HG03135 (cell line): ENCODE measurements around the gene INPP1.
"Not testable (repeated sequence)": the region's sequence is repeated elsewhere in the genome, so short reads cannot be mapped to it uniquely, and the experiment has no call there.

Experiments used
- ATAC-seq: cut with Tn5 transposase; IDR thresholded peaks from one replicate; pipeline ENCODE4 v1.9.1; 2021; ENCODE audit warnings: mild to moderate bottlenecking, moderate library complexity; ENCODE audit not compliant: unreplicated experiment

The INPP1 gene, protein sequence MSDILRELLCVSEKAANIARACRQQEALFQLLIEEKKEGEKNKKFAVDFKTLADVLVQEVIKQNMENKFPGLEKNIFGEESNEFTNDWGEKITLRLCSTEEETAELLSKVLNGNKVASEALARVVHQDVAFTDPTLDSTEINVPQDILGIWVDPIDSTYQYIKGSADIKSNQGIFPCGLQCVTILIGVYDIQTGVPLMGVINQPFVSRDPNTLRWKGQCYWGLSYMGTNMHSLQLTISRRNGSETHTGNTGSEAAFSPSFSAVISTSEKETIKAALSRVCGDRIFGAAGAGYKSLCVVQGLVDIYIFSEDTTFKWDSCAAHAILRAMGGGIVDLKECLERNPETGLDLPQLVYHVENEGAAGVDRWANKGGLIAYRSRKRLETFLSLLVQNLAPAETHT

DNA sequence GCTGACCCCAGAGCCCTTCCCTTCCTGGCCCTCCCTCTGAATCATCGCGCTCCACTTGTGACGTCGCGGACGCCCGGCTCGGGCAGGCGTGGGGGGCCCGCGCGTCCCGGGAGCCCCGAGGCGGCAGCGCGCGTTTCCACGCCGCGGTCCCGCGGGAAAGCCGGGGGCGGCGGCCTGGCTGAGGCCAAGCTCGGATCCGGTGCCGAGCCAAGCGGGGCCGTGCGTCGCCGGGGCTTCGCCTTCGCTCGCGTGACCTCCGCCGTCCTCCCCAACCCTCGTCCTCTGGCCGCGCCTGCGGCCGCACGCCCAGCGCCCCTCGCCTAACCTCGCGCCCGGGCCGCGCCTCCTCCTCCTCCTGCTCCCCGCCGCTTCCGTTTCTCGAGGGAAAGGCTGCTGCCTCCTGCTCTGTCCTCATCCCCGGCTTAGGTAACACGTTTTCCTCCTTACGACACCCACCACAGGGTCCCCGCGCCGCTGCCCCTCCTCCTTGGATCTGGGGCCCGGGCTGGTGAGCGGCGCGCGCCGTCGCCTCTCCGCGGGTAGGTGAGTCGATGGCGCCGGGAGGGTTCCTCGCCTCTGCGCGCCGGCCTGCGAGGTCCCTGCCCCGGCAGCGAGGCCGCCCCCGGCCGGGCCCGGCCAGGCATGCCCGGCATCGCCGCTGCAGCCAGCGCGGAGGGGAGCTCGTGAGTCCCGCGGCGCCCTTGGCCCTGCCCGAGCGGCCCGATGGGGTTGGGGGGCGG is at the start of gene INPP1:
Gene INPP1, plus strand, starts transcription at position 54 of the 740 bp plus-strand sequence. CDS start 16,514 bp downstream, outside the sequence.
- ATAC-seq = peak; percentile 53

DNA sequence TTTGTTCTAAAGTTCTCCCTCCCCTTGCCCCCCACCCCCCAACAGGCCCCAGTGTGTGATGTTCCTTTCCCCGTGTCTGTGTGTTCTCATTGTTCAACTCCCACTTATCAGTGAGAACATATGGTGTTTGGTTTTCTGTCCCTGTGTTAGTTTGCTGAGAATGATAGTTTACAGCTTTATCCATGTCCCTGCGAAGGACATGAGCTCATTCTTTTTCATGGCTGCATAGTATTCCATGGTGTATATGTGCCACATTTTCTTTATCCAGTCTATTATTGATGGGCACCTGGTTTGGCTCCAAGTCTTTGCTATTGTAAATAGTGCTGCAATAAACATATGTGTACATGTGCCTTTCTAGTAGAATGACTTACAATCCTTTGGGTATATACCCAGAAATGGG is 45.5 kb upstream of the INPP1 start:
- ATAC-seq = not testable (repeated sequence)

DNA sequence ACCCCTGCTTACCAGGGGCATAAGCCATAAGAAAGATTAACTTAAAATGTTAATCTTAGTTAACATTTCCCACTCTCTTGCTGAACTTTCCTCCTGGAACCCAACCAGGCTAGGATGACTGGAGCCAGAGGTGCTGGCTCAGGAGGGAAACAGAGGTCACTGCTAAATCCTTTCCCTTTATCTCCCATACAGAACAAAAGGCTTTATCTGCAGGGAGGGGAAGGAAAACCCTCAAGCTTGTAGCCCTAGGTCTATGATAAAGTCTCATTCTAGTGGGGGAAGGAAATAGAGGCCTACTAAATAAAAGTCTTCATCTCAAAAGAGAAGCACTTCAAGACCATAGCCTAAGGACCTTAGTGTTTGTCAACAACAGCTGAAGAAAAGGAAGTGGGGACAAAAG is 42.4 kb upstream of the INPP1 start:
- no peak for ATAC-seq

DNA sequence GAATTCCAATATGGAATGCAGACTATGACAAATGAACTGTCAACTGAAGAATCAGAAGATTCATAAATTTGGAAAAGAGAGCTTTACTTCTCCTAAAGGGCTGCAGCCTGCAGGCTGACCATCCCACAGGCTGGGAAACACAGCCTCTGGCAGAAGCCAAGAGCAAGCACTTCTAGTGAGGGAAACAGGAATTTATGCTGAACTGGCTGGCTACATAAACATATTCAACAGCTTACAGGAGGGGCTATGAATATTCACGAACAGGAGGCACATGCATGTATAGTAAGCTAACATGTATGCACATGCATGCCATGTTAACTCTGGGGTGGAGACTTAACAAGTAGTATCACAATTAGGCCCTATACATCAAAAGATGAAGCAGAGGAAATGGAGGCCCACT is 41.3 kb upstream of the INPP1 start:
- no peak for ATAC-seq

DNA sequence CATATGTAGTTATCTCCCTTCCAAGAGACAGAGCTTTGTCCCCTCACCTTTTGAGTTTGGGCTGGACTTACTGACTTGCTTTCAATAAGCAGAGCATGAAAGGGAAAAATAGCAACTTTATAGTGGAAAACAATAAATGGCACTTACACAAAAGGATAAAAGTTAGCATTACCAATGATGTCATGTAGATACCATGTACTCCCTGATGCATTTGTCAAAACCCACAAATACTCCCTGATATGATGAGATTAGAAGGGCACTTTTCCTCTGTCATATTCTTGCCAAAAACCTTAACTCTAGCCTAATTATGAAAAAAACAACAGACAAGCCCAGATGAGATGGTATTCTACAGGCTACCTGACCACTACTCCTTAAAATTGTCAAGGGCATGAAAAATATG is 39.7 kb upstream of the INPP1 start:
- ATAC-seq = no peak

DNA sequence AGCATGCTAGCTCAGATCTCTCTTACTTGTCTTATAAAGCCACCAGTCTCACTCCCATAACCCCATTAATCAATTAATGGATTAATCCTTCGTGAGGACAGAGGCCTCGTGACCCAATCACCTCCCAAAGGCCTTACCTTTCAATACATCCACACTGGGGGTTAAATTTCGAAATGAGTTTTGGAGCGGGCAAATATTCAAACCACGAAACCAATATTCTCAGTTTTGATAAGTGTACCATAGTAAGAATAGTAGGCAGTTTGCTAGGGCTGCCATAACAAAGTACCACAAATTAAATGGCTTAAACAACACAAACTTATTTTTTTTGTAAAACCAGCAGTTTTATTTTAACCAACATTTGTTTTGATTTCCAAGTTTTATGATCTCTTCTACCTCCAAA is 39.0 kb upstream of the INPP1 start:
- no peak for ATAC-seq

DNA sequence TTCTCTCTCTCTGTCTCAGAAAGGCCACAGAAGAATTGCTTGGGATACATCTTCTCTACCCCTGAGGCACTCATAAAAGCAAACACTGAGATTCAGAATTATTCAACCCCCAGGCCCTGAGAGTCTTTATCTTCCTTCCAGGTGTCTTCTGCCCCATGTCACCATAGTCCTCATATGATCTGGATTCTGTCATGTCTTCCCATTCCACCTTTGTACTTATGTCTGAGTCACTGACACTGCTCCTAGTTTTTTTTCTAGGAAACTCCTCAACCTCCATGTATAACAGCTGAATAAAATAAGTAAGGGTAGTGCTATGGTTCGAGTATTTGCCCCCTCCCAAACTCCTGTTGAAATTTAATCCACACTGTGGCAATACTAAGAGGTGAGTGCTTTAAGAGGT is 35.4 kb upstream of the INPP1 start:
- no peak for ATAC-seq

DNA sequence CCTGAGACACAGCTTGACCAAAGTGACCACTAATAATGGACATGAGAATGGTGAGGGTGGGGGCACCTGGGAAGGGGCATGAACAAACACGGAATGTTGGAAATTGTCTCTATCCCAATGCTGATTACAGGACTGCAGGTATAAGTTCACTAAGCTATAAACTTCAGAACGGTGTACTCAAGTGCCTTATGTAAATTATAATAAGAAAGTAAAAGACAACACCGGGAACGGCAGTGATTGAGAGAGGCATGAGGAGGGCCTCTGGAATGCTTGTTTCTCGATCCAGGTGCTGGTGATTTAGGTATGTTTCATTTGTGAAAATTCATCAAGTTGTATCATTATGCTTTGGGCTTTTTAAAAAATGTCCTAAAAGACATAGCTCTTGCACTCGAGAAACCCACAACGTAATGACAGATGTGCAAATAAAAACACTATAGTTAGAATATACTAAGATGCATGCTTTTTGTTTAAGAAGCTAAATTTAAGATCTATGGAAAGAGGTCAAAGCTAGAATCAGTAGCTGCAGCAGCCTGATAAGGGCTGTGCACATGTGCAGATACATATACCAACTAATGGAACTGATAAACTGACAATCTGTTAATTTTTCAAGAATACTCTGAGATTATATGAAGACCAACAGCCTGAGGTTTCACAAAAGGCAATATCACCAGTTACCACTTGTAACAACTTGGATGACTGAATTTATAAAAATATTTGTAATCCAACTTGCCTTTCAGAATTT is 31.3 kb upstream of the INPP1 start:
- no peak for ATAC-seq

DNA sequence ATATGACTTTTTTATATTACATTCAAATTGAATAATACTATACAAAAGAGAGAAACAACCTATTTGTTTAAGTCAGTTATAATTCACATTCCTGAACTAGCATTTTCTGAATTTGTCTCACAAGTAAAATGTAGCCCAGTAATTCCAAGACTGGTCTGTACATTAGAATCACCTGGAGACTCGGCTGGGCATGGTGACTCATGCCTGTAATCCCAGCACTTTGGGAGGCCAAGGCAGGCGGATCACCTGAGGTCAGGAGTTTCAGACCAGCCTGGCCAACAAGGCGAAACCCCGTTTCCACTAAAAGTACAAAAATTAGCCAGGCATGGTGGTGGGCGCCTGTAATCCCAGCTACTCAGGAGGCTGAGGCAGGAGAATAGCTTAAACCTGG is 30.8 kb upstream of the INPP1 start:
- not testable (repeated sequence) for ATAC-seq

DNA sequence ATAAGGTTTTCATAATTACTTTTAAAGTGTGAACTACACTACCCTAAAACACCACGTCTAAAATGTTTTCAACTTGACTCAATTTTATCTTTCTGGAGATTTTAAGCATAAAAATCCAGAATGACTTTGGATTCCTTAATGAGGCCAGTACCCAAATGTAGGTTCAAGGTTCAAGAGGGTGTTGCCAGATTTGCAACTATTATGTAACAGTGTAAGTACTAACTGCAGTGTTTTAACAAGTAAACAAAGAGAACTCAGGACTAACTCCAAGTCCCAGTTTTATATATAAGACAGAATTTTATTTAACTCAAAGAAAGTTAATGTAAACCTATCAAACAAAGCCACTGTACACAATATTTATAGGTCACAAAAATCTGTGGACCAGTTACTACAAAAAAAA is 29.5 kb upstream of the INPP1 start:
- ATAC-seq = no peak

DNA sequence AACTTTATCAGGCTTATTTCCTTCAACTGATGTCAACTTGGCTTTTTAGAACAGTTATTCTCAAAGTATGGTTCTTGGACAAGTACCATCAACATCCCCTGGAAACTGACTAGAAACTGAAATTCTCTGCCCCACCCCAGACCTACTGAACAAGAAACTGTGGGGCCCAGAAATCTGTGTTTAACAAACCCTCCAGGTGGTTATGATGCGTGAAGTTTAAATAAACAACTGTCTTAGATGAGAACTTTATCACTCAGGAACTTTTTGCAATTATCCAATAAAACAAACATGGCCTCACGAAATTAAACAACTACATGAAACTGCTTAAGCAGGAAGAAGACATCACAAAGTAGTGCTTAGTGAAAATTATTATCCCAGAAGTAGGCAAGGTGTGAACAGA is 28.1 kb upstream of the INPP1 start:
- no peak for ATAC-seq

DNA sequence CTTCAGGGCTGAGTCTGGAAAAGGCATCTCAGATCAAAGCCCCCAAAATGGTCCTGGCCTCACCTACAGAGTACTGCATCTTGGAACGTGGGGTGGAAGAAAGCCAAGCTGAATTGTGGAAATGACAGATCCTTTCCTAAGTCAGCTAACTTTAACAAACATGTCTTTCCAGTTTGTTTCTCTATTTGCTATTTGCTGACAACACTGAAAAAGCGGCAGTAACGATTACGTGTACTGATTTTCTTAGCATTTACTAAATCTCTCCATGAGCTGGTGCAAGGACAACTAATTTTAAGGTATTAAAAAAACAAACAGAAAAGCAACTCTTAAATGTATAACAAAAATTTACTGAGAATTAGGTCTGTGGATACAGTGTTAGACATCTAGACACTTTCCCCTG is 24.9 kb upstream of the INPP1 start:
- no peak for ATAC-seq

DNA sequence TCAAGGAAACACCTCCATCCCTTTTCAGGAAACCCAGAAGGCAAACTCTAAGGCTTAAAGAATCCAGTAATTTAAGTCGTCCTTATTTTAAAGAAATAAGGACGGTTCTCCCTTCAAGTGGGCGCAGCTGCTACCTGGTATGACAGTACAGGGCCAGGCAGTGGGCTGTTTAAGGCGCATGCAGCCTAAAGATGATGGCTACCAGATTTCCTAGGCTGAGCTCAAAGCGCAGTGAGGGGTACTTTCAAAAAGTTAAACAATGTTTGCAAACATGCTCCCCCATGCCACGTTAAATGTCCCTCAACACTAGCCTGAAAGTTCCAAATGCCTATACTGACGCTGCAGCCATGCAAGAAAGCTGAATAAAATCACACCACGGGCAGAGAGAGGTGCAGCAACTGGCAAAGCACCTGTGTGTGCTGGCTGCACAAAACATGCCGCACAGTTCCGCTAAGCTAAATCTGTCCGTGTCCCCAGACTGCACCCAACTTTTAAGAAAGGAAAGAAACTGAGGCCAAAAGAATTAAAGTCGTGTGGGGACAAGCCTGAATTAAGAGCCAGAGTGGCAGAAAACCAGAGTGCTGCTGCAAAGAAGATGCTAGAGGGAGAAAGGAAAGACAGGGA is 24.3 kb upstream of the INPP1 start:
- ATAC-seq = peak; percentile 37

DNA sequence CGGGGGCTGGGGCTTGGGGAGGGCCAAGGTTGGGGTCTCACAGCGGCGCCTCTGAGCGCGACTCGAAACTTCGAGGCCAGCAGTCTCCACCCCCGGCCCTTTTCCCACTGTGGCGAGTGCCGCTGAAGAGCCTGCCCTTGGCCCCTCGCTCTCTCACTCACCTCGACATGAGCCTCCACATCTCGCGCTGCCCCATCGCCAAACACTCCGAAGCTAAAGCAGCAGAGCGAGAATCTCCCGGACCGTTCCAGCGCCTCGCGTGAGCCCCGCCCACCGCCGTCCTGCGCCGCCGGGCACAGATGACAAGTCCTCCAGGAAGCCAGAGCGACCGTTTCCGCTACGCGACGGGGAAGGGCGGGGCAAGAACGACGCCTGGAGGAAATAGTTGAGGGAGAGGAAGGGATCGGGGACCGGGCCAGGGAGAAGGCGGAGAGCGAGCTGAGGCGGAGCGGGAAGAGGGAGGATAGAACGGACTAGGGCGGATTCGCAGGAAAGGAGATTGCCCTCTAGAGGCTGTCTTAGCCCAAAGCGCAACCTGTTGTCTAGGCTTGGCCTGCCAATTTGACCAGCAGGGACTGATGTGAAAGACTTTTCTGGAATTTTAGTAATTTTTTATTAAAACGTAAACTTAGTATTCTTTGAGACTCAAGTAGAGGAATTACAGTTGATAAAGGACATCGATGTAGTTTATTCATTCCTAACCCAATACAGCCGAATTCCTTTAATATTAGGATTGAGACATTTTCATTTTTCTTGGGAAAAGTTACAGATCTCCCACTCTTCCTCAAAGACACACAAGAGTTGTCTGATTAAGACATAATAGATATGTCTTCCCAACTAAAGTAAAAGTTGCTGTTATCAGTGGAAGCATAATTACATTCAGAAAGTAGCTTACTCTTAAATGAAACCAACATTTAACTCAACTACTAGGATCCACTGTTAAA is 23.6 kb upstream of the INPP1 start, which contains the start of gene HIBCH:
Gene HIBCH, minus strand, starts transcription at position 272 of the 944 bp plus-strand sequence. Its CDS starts 76 bp downstream, at position 196.
- peak; percentile 90 for ATAC-seq

DNA sequence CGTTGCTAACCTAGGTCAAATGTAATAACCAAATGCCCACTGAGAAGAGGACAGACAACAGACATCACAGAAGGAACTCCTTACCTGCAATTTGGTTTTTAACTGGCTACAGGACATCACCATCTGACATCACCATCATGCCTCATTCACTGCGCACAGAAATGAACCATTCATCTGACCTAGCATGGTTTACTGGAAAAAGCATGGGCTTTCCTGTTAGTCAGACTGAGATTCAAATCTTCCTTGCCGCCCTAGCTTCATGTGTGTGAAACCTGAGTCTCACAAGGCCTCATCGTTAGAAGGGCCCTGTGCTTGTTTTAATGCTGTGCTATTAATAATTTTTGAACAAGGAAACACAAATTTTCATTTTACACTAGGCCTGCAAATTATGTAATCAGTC is 22.7 kb upstream of the INPP1 start:
- no peak for ATAC-seq

DNA sequence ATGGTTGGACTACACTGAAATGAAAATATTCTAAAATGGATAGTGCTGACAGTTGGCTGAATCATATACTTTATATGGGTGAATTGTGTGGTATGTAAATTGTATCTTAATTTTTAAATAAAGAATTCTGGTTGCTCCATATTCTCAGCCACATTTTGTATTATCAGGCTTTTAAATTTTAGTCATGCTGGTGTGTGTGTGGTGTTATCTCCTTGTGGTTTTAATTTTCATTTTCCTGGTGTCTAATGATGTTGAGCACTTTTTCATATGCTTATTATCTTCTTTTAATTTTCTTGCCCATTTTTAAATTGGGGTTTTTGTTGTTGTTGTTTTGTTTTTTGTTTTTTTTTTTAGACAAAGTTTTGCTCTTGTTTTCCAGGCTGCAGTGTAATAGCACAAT is 20.0 kb upstream of the INPP1 start:
- no peak for ATAC-seq

DNA sequence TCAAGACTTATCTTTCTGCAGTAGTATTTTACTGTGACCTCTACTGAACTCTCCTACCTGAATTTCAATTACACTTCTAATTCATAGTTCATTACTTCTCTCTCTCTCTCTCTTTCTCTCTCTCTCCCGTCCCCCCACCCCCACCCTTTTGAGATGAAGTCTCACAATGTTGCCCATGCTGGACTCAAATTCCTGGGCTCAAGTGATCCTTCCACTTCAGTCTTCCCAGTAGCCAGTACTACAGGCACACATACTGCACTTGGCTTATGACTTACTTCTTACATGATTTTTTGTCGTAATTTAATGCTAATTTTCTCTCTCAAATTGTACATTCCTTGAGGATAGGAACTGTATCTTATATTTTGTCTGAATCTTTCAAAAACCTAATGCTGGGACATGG is 17.8 kb upstream of the INPP1 start:
- ATAC-seq = no peak

DNA sequence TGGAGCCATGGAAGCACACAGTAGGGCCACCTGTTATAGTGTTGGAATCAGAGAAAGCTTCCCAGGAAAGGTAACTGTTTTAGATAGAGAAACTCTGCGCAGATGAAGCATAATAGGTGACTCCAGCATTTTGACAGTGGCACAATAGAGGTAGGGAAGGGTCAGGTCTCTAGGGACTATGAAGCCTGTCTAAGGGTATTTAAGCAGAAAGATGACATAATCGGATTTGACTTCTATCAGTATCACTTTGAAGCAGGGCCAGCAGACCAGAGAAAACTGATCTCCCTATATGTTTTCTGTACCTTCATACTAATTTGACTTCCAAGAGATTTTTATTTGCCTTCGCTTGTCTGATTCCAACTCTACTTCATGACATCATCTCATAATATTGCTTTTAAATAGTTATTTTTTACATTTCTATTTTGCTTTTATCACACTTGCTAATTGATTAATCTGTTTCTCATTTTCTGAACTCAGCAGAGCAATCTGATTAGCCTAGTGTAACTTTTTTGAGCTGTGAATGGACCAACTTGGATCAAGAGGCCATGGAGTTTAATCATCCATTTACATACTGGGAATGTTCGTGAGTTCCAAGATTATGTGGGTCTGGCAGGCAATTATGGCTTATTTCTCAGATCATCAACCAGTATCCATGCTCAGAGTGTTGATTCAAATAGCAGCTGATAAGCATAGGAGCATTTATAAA is 15.4 kb upstream of the INPP1 start:
- no peak for ATAC-seq

DNA sequence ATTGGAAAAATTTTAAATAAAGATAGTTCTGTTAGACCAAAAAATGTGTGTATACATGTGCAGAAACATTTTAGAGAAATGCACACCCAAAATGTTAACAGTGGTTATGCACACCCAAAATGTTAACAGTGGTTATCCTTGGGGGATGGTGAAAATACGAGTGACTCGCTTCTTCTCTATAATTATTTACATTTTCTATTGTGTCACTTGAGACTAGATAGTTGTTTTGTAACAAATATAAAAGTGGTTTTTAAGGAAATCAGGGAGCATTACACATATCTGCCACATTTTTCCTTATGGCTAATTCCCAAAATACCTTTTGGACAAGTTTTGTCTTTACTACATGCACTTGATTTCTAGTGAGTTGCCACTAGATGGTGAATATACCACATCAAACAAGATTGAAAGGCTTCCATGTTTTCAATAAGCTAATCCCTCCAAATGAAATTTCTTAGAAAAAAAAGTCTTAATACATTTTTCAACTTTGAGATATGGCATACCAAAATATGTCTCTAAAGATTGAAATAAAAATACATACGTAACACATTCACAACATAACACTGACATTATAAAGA is 14.7 kb upstream of the INPP1 start:
- no peak for ATAC-seq
